H9 (cell line): ENCODE measurements around the gene ISY1. TPM values are rescaled to one million over a fixed set of nuclear protein-coding genes. Genes with fewer than 3 reads are reported as not detected.
"Not testable (repeated sequence)": the region's sequence is repeated elsewhere in the genome, so short reads cannot be mapped to it uniquely, and the experiment has no call there.

Source experiments
- DNase-seq: peaks from one replicate; pipeline ENCODE4 v3.0.0-alpha.2; 2017
- H2AFZ ChIP-seq: one replicate; pipeline ENCODE4 v1.6.1; 2013; ENCODE audit warnings: mild to moderate bottlenecking, low read length, control low read depth, moderate library complexity
- H2AK5ac ChIP-seq: 2 replicates; pipeline ENCODE4 v1.6.1; 2013; ENCODE audit warnings: low read length, control low read depth, mixed read lengths; ENCODE audit not compliant: insufficient read length
- H2BK120ac ChIP-seq: one replicate; pipeline ENCODE4 v1.6.1; 2013; ENCODE audit warnings: low read depth, mild to moderate bottlenecking, low read length, control low read depth, inconsistent platforms; ENCODE audit not compliant: poor library complexity, severe bottlenecking
- H2BK12ac ChIP-seq: 2 replicates; pipeline ENCODE4 v1.6.1; 2013; ENCODE audit warnings: low read length, control low read depth, mixed read lengths, low read depth; ENCODE audit not compliant: insufficient read length
- H2BK15ac ChIP-seq: 2 replicates; pipeline ENCODE4 v1.6.1; 2013; ENCODE audit warnings: low read depth, low read length, control low read depth
- H2BK20ac ChIP-seq: one replicate; pipeline ENCODE4 v1.6.1; 2013; ENCODE audit warnings: low read depth, mild to moderate bottlenecking, low read length, control low read depth, inconsistent platforms; ENCODE audit not compliant: poor library complexity, severe bottlenecking
- H2BK5ac ChIP-seq: 2 replicates; pipeline ENCODE4 v1.6.1; 2013; ENCODE audit warnings: low read length, control low read depth, mixed read lengths; ENCODE audit not compliant: insufficient read length
- H3K14ac ChIP-seq: 2 replicates; pipeline ENCODE4 v1.6.1; 2013; ENCODE audit warnings: low read length, control low read depth; ENCODE audit not compliant: insufficient read depth
- H3K18ac ChIP-seq: 2 replicates; pipeline ENCODE4 v1.6.1; 2013; ENCODE audit warnings: low read depth, mild to moderate bottlenecking, mixed read lengths, low read length, control low read depth; ENCODE audit not compliant: insufficient read length
- H3K23ac ChIP-seq: 2 replicates; pipeline ENCODE4 v1.6.1; 2013; ENCODE audit warnings: low read length, control low read depth, mixed read lengths, low read depth; ENCODE audit not compliant: insufficient read length
- H3K23me2 ChIP-seq: 2 replicates; pipeline ENCODE4 v1.6.1; 2013; ENCODE audit warnings: low read depth, mild to moderate bottlenecking, mixed read lengths, low read length, control low read depth; ENCODE audit not compliant: insufficient read length, poor library complexity, severe bottlenecking
- H3K27ac ChIP-seq: 2 replicates; pipeline ENCODE4 v1.5.1; 2013; ENCODE audit warnings: low read length, control low read depth, mixed read lengths, low read depth; ENCODE audit not compliant: insufficient read length
- H3K27me3 ChIP-seq: 2 replicates; pipeline ENCODE4 v1.6.1; 2013; ENCODE audit warnings: low read length, control low read depth, inconsistent platforms; ENCODE audit not compliant: insufficient read depth
- H3K4ac ChIP-seq: 2 replicates; pipeline ENCODE4 v1.6.1; 2013; ENCODE audit warnings: low read depth, mild to moderate bottlenecking, control low read depth, inconsistent platforms, low read length, moderate library complexity
- H3K4me1 ChIP-seq: 2 replicates; pipeline ENCODE4 v1.6.1; 2013; ENCODE audit warnings: low read length, control low read depth, inconsistent platforms; ENCODE audit not compliant: insufficient read depth
- H3K4me2 ChIP-seq: 2 replicates; pipeline ENCODE4 v1.6.1; 2013; ENCODE audit warnings: low read length, control low read depth, mixed read lengths; ENCODE audit not compliant: insufficient read length, insufficient read depth
- H3K56ac ChIP-seq: 2 replicates; pipeline ENCODE4 v1.6.1; 2013; ENCODE audit warnings: low read depth, mild to moderate bottlenecking, mixed read lengths, low read length, control low read depth; ENCODE audit not compliant: insufficient read length
- H3K79me1 ChIP-seq: 2 replicates; pipeline ENCODE4 v1.6.1; 2013; ENCODE audit warnings: low read depth, mild to moderate bottlenecking, moderate library complexity, low read length, control low read depth, inconsistent platforms; ENCODE audit not compliant: insufficient read depth, poor library complexity, severe bottlenecking
- H3K79me2 ChIP-seq: 2 replicates; pipeline ENCODE4 v1.6.1; 2013; ENCODE audit warnings: low read length, control low read depth, inconsistent platforms; ENCODE audit not compliant: insufficient read depth
- H3K9ac ChIP-seq: 2 replicates; pipeline ENCODE4 v1.6.1; 2013; ENCODE audit warnings: low read length, control low read depth, mixed read lengths; ENCODE audit not compliant: insufficient read length; ENCODE audit errors: extremely low read depth
- H3K9me3 ChIP-seq: one replicate; pipeline ENCODE4 v1.6.1; 2013; ENCODE audit warnings: low read depth, low read length, inconsistent platforms; ENCODE audit not compliant: control insufficient read depth
- H3T11ph ChIP-seq: one replicate; pipeline ENCODE4 v1.6.1; 2013; ENCODE audit warnings: mild to moderate bottlenecking, low read length, control low read depth, inconsistent platforms
- H4K20me1 ChIP-seq: one replicate; pipeline ENCODE4 v1.6.1; 2013; ENCODE audit not compliant: control insufficient read depth, insufficient read length, insufficient read depth
- H4K5ac ChIP-seq: 2 replicates; pipeline ENCODE4 v1.6.1; 2013; ENCODE audit warnings: low read depth, mild to moderate bottlenecking, mixed read lengths, low read length, control low read depth; ENCODE audit not compliant: insufficient read length
- H4K8ac ChIP-seq: replicated peaks from 2 replicates; pipeline ENCODE4 v1.6.1; 2013; ENCODE audit warnings: low read length, control low read depth, mixed read lengths, low read depth; ENCODE audit not compliant: insufficient read length
- H4K91ac ChIP-seq: 2 replicates; pipeline ENCODE4 v1.6.1; 2013; ENCODE audit warnings: low read depth, mild to moderate bottlenecking, moderate library complexity, mixed read lengths, low read length, control low read depth; ENCODE audit not compliant: insufficient read length
- H3K27ac Mint-ChIP-seq, 3 experiments: 2 replicates in 2 of 3; 3 replicates in 1 of 3; pipeline ENCODE4 v1.8.0; 2020 to 2021; ENCODE audit warnings: mixed read lengths in 3 of 3, mild to moderate bottlenecking in 1 of 3, moderate library complexity in 1 of 3
- H3K27me3 Mint-ChIP-seq: 2 replicates; pipeline ENCODE4 v1.8.0; 2021; ENCODE audit warnings: low read depth, mild to moderate bottlenecking, moderate library complexity, mixed read lengths
- H3K36me3 Mint-ChIP-seq, 3 experiments: 2 replicates in 2 of 3; 3 replicates in 1 of 3; pipeline ENCODE4 v1.8.0; 2020 to 2021; ENCODE audit warnings: low read depth in 3 of 3, mixed read lengths in 3 of 3; ENCODE audit not compliant: insufficient read depth in 1 of 3
- H3K4me1 Mint-ChIP-seq, 2 experiments: 2 replicates each; pipeline ENCODE4 v1.8.0; 2020; ENCODE audit warnings: mixed read lengths in 2 of 2
- H3K4me3 Mint-ChIP-seq, 2 experiments: 2 replicates in 1 of 2; 3 replicates in 1 of 2; pipeline ENCODE4 v1.8.0; 2020 to 2021; ENCODE audit warnings: mild to moderate bottlenecking in 2 of 2, mixed read lengths in 2 of 2, moderate library complexity in 1 of 2
- H3K9me3 Mint-ChIP-seq, 2 experiments: 2 replicates in 1 of 2; 3 replicates in 1 of 2; pipeline ENCODE4 v1.8.0; 2020; ENCODE audit warnings: mild to moderate bottlenecking in 2 of 2, mixed read lengths in 2 of 2, moderate library complexity in 1 of 2
- CTCF ChIP-seq: fragments of 200-600 bp; sonication (generic); conservative IDR thresholded peaks from 3 replicates; pipeline ENCODE4 v1.8.0; 2021; ENCODE audit warnings: antibody characterized with exemption, mild to moderate bottlenecking
- WGBS: extraction: QIAGEN DNeasy Blood & Tissue Kit; methylation state at CpG from one replicate; pipeline ENCODE4 v1.1.7; 2013; ENCODE audit warnings: missing lambda C conversion rate, low lambda C conversion rate, mixed read lengths; ENCODE audit not compliant: insufficient read length; ENCODE audit errors: extremely low coverage; 5-methylcytosine and 5-hydroxymethylcytosine counted together
- total RNA-seq: library from RNA; stranded (reverse); gene quantifications from 2 replicates; pipeline ENCODE4 v1.2.1, GENCODE V29; 2021

The ISY1 gene
- total RNA-seq, 1 experiment from 2014 or later = 28.1 TPM

GRCh38 chr3:129144786-129145185 lies 16.1 kb downstream of the ISY1 start:
- H2AFZ ChIP-seq = no peak overlapping the region
- H3K9me3 Mint-ChIP-seq = no peaks in the 10 kb centered on the region
- no peak for DNase-seq

GRCh38 chr3:129141011-129141410 lies 19.9 kb downstream of the ISY1 start:
- not testable (repeated sequence) for H3K9me3 Mint-ChIP-seq, H3K27ac ChIP-seq

More at GRCh38 chr3:129144786-129145185, 16.1 kb downstream of the ISY1 start:
- peaks cover 0 to 28% (median 7%) of the 10 kb centered on the region in 3 experiments; a peak in 4 of 7 replicates for H3K36me3 Mint-ChIP-seq
- no peak overlapping the region for H3T11ph ChIP-seq
- H3K27ac Mint-ChIP-seq = no peak overlapping the region
- H3K18ac ChIP-seq = no peak overlapping the region
- no peak overlapping the region for H3K27ac ChIP-seq
- H2BK15ac ChIP-seq = no peak overlapping the region
- H3K4me1 ChIP-seq = no peaks in the 10 kb centered on the region
- no peak overlapping the region for H2BK120ac ChIP-seq
- H4K8ac ChIP-seq = no peak overlapping the region
- no peaks in the 10 kb centered on the region for H3K23me2 ChIP-seq
- no peak overlapping the region for H3K4me2 ChIP-seq
- no peak for TF ChIP-seq CTCF
- no peak overlapping the region for H3K4ac ChIP-seq
- no peak overlapping the region for H2BK5ac ChIP-seq
- no peaks in the 10 kb centered on the region for H3K9me3 ChIP-seq
- no peak overlapping the region for H3K9ac ChIP-seq
- H3K56ac ChIP-seq = no peak overlapping the region
- no peak overlapping the region for H4K5ac ChIP-seq
- no peak overlapping the region for H2AK5ac ChIP-seq
- H4K91ac ChIP-seq = no peak overlapping the region
- no peaks in the 10 kb centered on the region for H3K4me1 Mint-ChIP-seq
- no peaks in the 10 kb centered on the region for H3K27me3 ChIP-seq
- no peak overlapping the region for H3K4me3 Mint-ChIP-seq
- no peaks in the 10 kb centered on the region for H3K79me1 ChIP-seq
- H2BK12ac ChIP-seq = no peak overlapping the region
- no peak overlapping the region for H3K14ac ChIP-seq
- no peaks in the 10 kb centered on the region for H3K79me2 ChIP-seq
- H4K20me1 ChIP-seq = no peaks in the 10 kb centered on the region
- no peaks in the 10 kb centered on the region; the same call in 1 of the 2 replicates for H3K27me3 Mint-ChIP-seq
- H3K23ac ChIP-seq = no peak overlapping the region
- H2BK20ac ChIP-seq = no peak overlapping the region

More at GRCh38 chr3:129141011-129141410, 19.9 kb downstream of the ISY1 start:
- H3K18ac ChIP-seq, H3K27me3 ChIP-seq, DNase-seq, H3K4me1 ChIP-seq, H2BK20ac ChIP-seq, H3K4ac ChIP-seq, H3K9ac ChIP-seq, H2AFZ ChIP-seq, H3K4me1 Mint-ChIP-seq, H2BK5ac ChIP-seq, H3K27me3 Mint-ChIP-seq, H3K14ac ChIP-seq, H3K23ac ChIP-seq, H3K79me2 ChIP-seq, H2BK120ac ChIP-seq, H4K8ac ChIP-seq, H3K23me2 ChIP-seq, H2AK5ac ChIP-seq, H4K20me1 ChIP-seq, H3T11ph ChIP-seq, H3K56ac ChIP-seq, H2BK12ac ChIP-seq, H4K91ac ChIP-seq, H2BK15ac ChIP-seq, H3K27ac Mint-ChIP-seq, H4K5ac ChIP-seq, H3K79me1 ChIP-seq, H3K4me2 ChIP-seq, H3K4me3 Mint-ChIP-seq, H3K9me3 ChIP-seq: not testable (repeated sequence)
- H3K36me3 Mint-ChIP-seq = peaks cover 2 to 32% (median 17%) of the 10 kb centered on the region in 3 experiments; a peak in 4 of 7 replicates
- WGBS = no CpG with 5 or more reads among the region's 5 CpGs
